ENCODE results near the gene ZNF428. TPM values are rescaled to one million over a fixed set of nuclear protein-coding genes. Genes with fewer than 3 reads are reported as not detected.

The ZNF428 gene
- total RNA-seq: 10 to 100 TPM; 29.9 to 31.5 TPM

- H3K27ac Mint-ChIP-seq: peak within 1 kb of the TSS; percentile 98
- H3K36me3 Mint-ChIP-seq (ENCODE audit: low read depth): peaks cover 2% of the 10 kb centered on the region
- DNase-seq: peak; percentile 84
- ChIA-PET POLR2A (interaction anchor here (0.6 to 0.9 kb wide), 3 partner anchors 86 to 203 kb away, joined by 3 read pairs; partner anchors contain the start of genes SMG9 and ZNF575), CTCF (no interaction called here)
- peak; percentile 92 for ATAC-seq
- no peaks in the 10 kb centered on the region for H3K27me3 Mint-ChIP-seq (ENCODE audit: low read depth)
- peak within 1 kb of the TSS; percentile 94 for H3K4me3 Mint-ChIP-seq
- peaks cover 24% of the 10 kb centered on the region for H3K4me1 Mint-ChIP-seq (ENCODE audit: low read depth)
- H3K9me3 Mint-ChIP-seq (ENCODE audit: insufficient read depth): no peaks in the 10 kb centered on the region
Observed at GRCh38 chr19:43619262-43620060, at the start of gene ZNF428. Gene ZNF428 (minus strand): TSS chr19:43619629. CDS start chr19:43614304, 5,325 bp downstream.

GRCh38 chr19:43668406-43669109, 49.1 kb upstream of the ZNF428 start:
- CTCF ChIA-PET: interaction anchor here (0.7 to 2.0 kb wide), 46 partner anchors 9 to 426 kb away, joined by 3 to 29 read pairs (median 5); partner anchors contain the start of genes IRGQ, KCNN4, SMG9 and ZNF283
- ATAC-seq: peak; percentile 92
- H3K9me3 Mint-ChIP-seq (ENCODE audit: insufficient read depth): no peaks in the 10 kb centered on the region
- peak overlapping the region; percentile 77 for H3K27ac Mint-ChIP-seq
- H3K27me3 Mint-ChIP-seq (ENCODE audit: low read depth): peaks cover 8% of the 10 kb centered on the region
- H3K4me3 Mint-ChIP-seq: peak overlapping the region; percentile 79
- H3K4me1 Mint-ChIP-seq (ENCODE audit: low read depth): peaks cover 47% of the 10 kb centered on the region
- POLR2A ChIA-PET: interaction anchor here (1.1 to 1.4 kb wide), 2 partner anchors 32 to 136 kb away, joined by 5 read pairs; partner anchors contain the start of gene ZNF575
- peaks cover 32% of the 10 kb centered on the region for H3K36me3 Mint-ChIP-seq (ENCODE audit: low read depth)
- DNase-seq: peak; percentile 98

- H3K9me3 Mint-ChIP-seq (ENCODE audit: insufficient read depth): no peaks in the 10 kb centered on the region
- peak overlapping the region; percentile 76 for H3K4me3 Mint-ChIP-seq
- ChIA-PET CTCF (interaction anchor here (0.7 to 2.0 kb wide), 45 partner anchors 9 to 427 kb away, joined by 3 to 29 read pairs (median 5); partner anchors contain the start of genes IRGQ, KCNN4, SMG9 and ZNF283), POLR2A (interaction anchor here (1.1 to 1.4 kb wide), 2 partner anchors 33 to 135 kb away, joined by 5 read pairs; partner anchors contain the start of gene ZNF575)
- peaks cover 32% of the 10 kb centered on the region for H3K36me3 Mint-ChIP-seq (ENCODE audit: low read depth)
- H3K4me1 Mint-ChIP-seq (ENCODE audit: low read depth): peaks cover 50% of the 10 kb centered on the region
- peaks cover 8% of the 10 kb centered on the region for H3K27me3 Mint-ChIP-seq (ENCODE audit: low read depth)
- H3K27ac Mint-ChIP-seq: peak overlapping the region; percentile 77
- DNase-seq (no peak), ATAC-seq (no peak)
Observed at GRCh38 chr19:43667876-43668405, 48.5 kb upstream of the ZNF428 start.

GRCh38 chr19:43667126-43667875, 47.9 kb upstream of the ZNF428 start:
- ATAC-seq (no peak), DNase-seq (no peak)
- ChIA-PET POLR2A (interaction anchor here (0.6 to 1.4 kb wide), 3 partner anchors 24 to 900 kb away, joined by 3 to 5 read pairs (median 3); no protein-coding TSS in a partner anchor), CTCF (interaction anchor here (1.3 to 2.0 kb wide), 3 partner anchors 40 to 142 kb away, joined by 3 to 18 read pairs (median 8); no protein-coding TSS in a partner anchor)
- H3K4me3 Mint-ChIP-seq: peak overlapping the region; percentile 76
- H3K4me1 Mint-ChIP-seq (ENCODE audit: low read depth): peaks cover 53% of the 10 kb centered on the region
- peaks cover 7% of the 10 kb centered on the region for H3K27me3 Mint-ChIP-seq (ENCODE audit: low read depth)
- H3K9me3 Mint-ChIP-seq (ENCODE audit: insufficient read depth): no peaks in the 10 kb centered on the region
- H3K27ac Mint-ChIP-seq: peak overlapping the region; percentile 77
- peaks cover 37% of the 10 kb centered on the region for H3K36me3 Mint-ChIP-seq (ENCODE audit: low read depth)

- ATAC-seq: no peak
- no peaks in the 10 kb centered on the region for H3K9me3 Mint-ChIP-seq (ENCODE audit: insufficient read depth)
- no peaks in the 10 kb centered on the region for H3K27me3 Mint-ChIP-seq (ENCODE audit: low read depth)
- DNase-seq: peak; percentile 62
- H3K27ac Mint-ChIP-seq: peak overlapping the region; percentile 76
- peaks cover 39% of the 10 kb centered on the region for H3K4me1 Mint-ChIP-seq (ENCODE audit: low read depth)
- peak overlapping the region; percentile 44 for H3K4me3 Mint-ChIP-seq
- H3K36me3 Mint-ChIP-seq (ENCODE audit: low read depth): peaks cover 45% of the 10 kb centered on the region
- POLR2A ChIA-PET: no interaction called here
- CTCF ChIA-PET: no interaction called here
Observed at GRCh38 chr19:43664018-43664417, 44.6 kb upstream of the ZNF428 start.

GRCh38 chr19:43662487-43662886, 43.1 kb upstream of the ZNF428 start:
- Mint-ChIP-seq H3K4me1 (ENCODE audit: low read depth) (peaks cover 28% of the 10 kb centered on the region), H3K27me3 (ENCODE audit: low read depth) (no peaks in the 10 kb centered on the region), H3K27ac (no peak overlapping the region), H3K36me3 (ENCODE audit: low read depth) (peaks cover 43% of the 10 kb centered on the region), H3K4me3 (no peak overlapping the region), H3K9me3 (ENCODE audit: insufficient read depth) (no peaks in the 10 kb centered on the region)
- POLR2A ChIA-PET: no interaction called here
- CTCF ChIA-PET: interaction anchor here (0.9 to 1.2 kb wide), 3 partner anchors 9 to 83 kb away, joined by 3 read pairs; no protein-coding TSS in a partner anchor
- ATAC-seq (no peak), DNase-seq (no peak)

GRCh38 chr19:43660971-43661360, 41.5 kb upstream of the ZNF428 start:
- Mint-ChIP-seq H3K27ac (no peak overlapping the region), H3K27me3 (ENCODE audit: low read depth) (no peaks in the 10 kb centered on the region), H3K36me3 (ENCODE audit: low read depth) (peaks cover 39% of the 10 kb centered on the region), H3K9me3 (ENCODE audit: insufficient read depth) (no peaks in the 10 kb centered on the region), H3K4me1 (ENCODE audit: low read depth) (peaks cover 23% of the 10 kb centered on the region), H3K4me3 (no peak overlapping the region)
- ATAC-seq (no peak), DNase-seq (no peak)
- CTCF ChIA-PET: no interaction called here
- POLR2A ChIA-PET: interaction anchor here (0.6 kb wide), 2 partner anchors 41 to 119 kb away, joined by 3 read pairs; no protein-coding TSS in a partner anchor

- Mint-ChIP-seq H3K9me3 (ENCODE audit: insufficient read depth) (no peaks in the 10 kb centered on the region), H3K36me3 (ENCODE audit: low read depth) (peaks cover 43% of the 10 kb centered on the region), H3K4me3 (no peak overlapping the region), H3K27ac (no peak overlapping the region), H3K4me1 (ENCODE audit: low read depth) (peaks cover 23% of the 10 kb centered on the region), H3K27me3 (ENCODE audit: low read depth) (no peaks in the 10 kb centered on the region)
- DNase-seq (no peak), ATAC-seq (no peak)
- ChIA-PET CTCF (no interaction called here), POLR2A (interaction anchor here (0.6 kb wide), 1 partner anchor 42 kb away, joined by 3 read pairs; no protein-coding TSS in a partner anchor)
Observed at GRCh38 chr19:43660301-43660970, 41.0 kb upstream of the ZNF428 start.

GRCh38 chr19:43658494-43658893, 39.1 kb upstream of the ZNF428 start:
- peaks cover 34% of the 10 kb centered on the region for H3K36me3 Mint-ChIP-seq (ENCODE audit: low read depth)
- DNase-seq: no peak
- H3K9me3 Mint-ChIP-seq (ENCODE audit: insufficient read depth): no peaks in the 10 kb centered on the region
- H3K4me1 Mint-ChIP-seq (ENCODE audit: low read depth): peaks cover 6% of the 10 kb centered on the region
- no peak overlapping the region for H3K27ac Mint-ChIP-seq
- no peaks in the 10 kb centered on the region for H3K27me3 Mint-ChIP-seq (ENCODE audit: low read depth)
- CTCF ChIA-PET: interaction anchor here (3.0 kb wide), 1 partner anchor 10 kb away, joined by 13 read pairs; no protein-coding TSS in a partner anchor
- ATAC-seq: no peak
- H3K4me3 Mint-ChIP-seq: no peak overlapping the region
- POLR2A ChIA-PET: no interaction called here

- no peak overlapping the region for H3K27ac Mint-ChIP-seq
Observed at GRCh38 chr19:43658001-43658400, 38.6 kb upstream of the ZNF428 start.

More at GRCh38 chr19:43658001-43658400, 38.6 kb upstream of the ZNF428 start:
- ATAC-seq: no peak
- Mint-ChIP-seq H3K4me3 (no peak overlapping the region), H3K4me1 (ENCODE audit: low read depth) (peaks cover 3% of the 10 kb centered on the region), H3K36me3 (ENCODE audit: low read depth) (peaks cover 34% of the 10 kb centered on the region), H3K27me3 (ENCODE audit: low read depth) (no peaks in the 10 kb centered on the region), H3K9me3 (ENCODE audit: insufficient read depth) (no peaks in the 10 kb centered on the region)
- ChIA-PET CTCF (interaction anchor here (3.0 kb wide), 1 partner anchor 11 kb away, joined by 13 read pairs; no protein-coding TSS in a partner anchor), POLR2A (no interaction called here)
- DNase-seq: no peak

Data from activated CD8-positive, alpha-beta T cell treated with anti-CD3 and anti-CD28 coated beads, Interleukin-2, amount 10 ng/mL, durations not matched to agents 7 days and 5 days (primary cell).